HL-60 (cell line): ENCODE measurements around the gene TMEM128.
"Not testable (repeated sequence)": the region's sequence is repeated elsewhere in the genome, so short reads cannot be mapped to it uniquely, and the experiment has no call there.

Source experiments
- DNase-seq, 2 experiments: peaks; one replicate each; pipeline ENCODE4 v3.0.0-alpha.2; 2010 to 2020; ENCODE audit warnings: low read depth in 1 of 2, low spot score in 1 of 2
- H3K27ac ChIP-seq: fragments of 250-450 bp; sonication (Bioruptor Pico); replicated peaks from 2 replicates; pipeline ENCODE4 v1.5.1; 2020; ENCODE audit warnings: mild to moderate bottlenecking, moderate library complexity
- H3K27me3 ChIP-seq: fragments of 250-450 bp; sonication (Bioruptor Pico); 2 replicates; pipeline ENCODE4 v1.5.1; 2021; ENCODE audit warnings: mild to moderate bottlenecking, moderate library complexity; ENCODE audit not compliant: insufficient read depth, poor library complexity, severe bottlenecking
- H3K4me3 ChIP-seq: replicated peaks from 2 replicates; pipeline ENCODE4 v1.5.1; 2011; ENCODE audit warnings: mild to moderate bottlenecking, control low read depth, low read length; ENCODE audit not compliant: insufficient read depth
- GABPA ChIP-seq: IDR thresholded peaks from 2 replicates; pipeline ENCODE4 v1.6.1; 2012; ENCODE audit warnings: low read depth
- POLR2AphosphoS5 ChIP-seq: IDR thresholded peaks from 2 replicates; pipeline ENCODE4 v1.6.1; 2012; ENCODE audit warnings: low read depth
- SPI1 ChIP-seq: IDR thresholded peaks from 2 replicates; pipeline ENCODE4 v1.6.1; 2012; ENCODE audit warnings: low read depth, mild to moderate bottlenecking, borderline replicate concordance
- TF ChIP-seq, protein P1 (sequence below): IDR thresholded peaks from one replicate; pipeline ENCODE4 v1.5.1; 2011; ENCODE audit warnings: low read length, control low read depth, inconsistent platforms; ENCODE audit not compliant: insufficient read depth
- TF ChIP-seq, protein P2 (sequence below): IDR thresholded peaks from 2 replicates; pipeline ENCODE4 v1.6.1; 2012; ENCODE audit warnings: low read depth; ENCODE audit not compliant: insufficient replicate concordance

The TMEM128 gene

DNA sequence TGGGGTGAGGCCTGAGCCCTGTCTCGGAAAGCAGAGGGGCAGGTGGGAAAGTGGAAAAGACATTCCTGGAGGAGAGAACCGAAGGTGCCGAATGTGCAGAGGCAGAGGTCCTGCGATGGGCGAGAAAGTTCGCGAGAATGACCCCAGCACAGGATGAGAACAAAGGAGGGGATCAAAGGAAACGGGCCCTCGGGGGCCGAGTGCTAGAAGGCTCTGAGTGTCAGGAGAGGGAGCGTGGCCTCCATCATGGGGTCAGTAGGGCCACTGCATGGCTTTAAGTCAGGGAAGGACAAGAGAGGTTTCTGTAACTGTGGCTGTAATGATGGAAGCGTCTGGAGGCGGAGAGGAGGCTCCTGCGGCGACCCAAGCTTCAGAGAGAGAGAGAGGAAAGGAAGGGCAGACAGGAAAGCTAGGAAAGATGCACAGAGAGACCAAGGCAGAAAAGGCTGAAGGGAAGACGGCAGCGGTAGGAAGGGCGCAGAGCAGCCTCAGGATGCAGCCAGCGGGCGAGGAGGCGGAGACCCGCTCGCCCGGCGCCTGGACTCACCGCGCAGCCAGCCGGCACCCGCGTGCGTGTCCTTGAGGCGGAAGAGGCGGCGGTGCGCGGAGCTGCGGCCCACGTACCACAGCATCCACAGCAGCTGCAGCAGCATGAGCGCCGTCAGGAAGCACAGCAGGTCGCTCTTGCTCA lies 22.0 kb downstream of the TMEM128 start:
- DNase-seq, result no peak
- Histone ChIP-seq H3K4me3 (no peak overlapping the region), H3K27me3 (peaks cover 7% of the 10 kb centered on the region), H3K27ac (no peak overlapping the region)
- TF ChIP-seq, protein P1, sequence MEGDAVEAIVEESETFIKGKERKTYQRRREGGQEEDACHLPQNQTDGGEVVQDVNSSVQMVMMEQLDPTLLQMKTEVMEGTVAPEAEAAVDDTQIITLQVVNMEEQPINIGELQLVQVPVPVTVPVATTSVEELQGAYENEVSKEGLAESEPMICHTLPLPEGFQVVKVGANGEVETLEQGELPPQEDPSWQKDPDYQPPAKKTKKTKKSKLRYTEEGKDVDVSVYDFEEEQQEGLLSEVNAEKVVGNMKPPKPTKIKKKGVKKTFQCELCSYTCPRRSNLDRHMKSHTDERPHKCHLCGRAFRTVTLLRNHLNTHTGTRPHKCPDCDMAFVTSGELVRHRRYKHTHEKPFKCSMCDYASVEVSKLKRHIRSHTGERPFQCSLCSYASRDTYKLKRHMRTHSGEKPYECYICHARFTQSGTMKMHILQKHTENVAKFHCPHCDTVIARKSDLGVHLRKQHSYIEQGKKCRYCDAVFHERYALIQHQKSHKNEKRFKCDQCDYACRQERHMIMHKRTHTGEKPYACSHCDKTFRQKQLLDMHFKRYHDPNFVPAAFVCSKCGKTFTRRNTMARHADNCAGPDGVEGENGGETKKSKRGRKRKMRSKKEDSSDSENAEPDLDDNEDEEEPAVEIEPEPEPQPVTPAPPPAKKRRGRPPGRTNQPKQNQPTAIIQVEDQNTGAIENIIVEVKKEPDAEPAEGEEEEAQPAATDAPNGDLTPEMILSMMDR, result no peak
- TF ChIP-seq SPI1 (no peak), POLR2AphosphoS5 (no peak), GABPA (no peak)
- TF ChIP-seq, protein P2, sequence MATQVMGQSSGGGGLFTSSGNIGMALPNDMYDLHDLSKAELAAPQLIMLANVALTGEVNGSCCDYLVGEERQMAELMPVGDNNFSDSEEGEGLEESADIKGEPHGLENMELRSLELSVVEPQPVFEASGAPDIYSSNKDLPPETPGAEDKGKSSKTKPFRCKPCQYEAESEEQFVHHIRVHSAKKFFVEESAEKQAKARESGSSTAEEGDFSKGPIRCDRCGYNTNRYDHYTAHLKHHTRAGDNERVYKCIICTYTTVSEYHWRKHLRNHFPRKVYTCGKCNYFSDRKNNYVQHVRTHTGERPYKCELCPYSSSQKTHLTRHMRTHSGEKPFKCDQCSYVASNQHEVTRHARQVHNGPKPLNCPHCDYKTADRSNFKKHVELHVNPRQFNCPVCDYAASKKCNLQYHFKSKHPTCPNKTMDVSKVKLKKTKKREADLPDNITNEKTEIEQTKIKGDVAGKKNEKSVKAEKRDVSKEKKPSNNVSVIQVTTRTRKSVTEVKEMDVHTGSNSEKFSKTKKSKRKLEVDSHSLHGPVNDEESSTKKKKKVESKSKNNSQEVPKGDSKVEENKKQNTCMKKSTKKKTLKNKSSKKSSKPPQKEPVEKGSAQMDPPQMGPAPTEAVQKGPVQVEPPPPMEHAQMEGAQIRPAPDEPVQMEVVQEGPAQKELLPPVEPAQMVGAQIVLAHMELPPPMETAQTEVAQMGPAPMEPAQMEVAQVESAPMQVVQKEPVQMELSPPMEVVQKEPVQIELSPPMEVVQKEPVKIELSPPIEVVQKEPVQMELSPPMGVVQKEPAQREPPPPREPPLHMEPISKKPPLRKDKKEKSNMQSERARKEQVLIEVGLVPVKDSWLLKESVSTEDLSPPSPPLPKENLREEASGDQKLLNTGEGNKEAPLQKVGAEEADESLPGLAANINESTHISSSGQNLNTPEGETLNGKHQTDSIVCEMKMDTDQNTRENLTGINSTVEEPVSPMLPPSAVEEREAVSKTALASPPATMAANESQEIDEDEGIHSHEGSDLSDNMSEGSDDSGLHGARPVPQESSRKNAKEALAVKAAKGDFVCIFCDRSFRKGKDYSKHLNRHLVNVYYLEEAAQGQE, result no peak

DNA sequence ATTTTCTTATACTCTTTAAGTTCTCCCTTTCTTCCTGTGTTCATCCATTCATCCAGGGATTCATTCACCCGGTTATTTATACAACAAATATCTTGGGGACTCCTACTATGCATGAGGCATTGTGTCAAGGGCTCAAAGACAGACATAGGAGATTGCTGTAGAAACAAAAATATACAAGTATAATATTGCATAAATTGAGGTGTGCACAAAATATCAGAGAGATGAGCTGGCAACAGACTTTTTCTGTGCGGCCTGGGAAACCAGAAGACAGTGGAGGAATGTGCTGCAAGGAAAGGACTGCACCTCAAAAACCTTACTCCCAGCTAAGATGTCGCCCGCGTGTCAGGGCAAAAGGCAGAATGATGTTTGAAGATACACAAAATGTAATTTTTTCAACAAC lies 30.9 kb downstream of the TMEM128 start:
- TF ChIP-seq POLR2AphosphoS5, result no peak
- TF ChIP-seq, protein P2, result no peak
- TF ChIP-seq, protein P1, result no peak
- no peak for TF ChIP-seq GABPA
- TF ChIP-seq SPI1, result no peak
- Histone ChIP-seq H3K4me3 (no peak overlapping the region), H3K27ac (no peak overlapping the region), H3K27me3 (peaks cover 3% of the 10 kb centered on the region)
- DNase-seq, result no peak

DNA sequence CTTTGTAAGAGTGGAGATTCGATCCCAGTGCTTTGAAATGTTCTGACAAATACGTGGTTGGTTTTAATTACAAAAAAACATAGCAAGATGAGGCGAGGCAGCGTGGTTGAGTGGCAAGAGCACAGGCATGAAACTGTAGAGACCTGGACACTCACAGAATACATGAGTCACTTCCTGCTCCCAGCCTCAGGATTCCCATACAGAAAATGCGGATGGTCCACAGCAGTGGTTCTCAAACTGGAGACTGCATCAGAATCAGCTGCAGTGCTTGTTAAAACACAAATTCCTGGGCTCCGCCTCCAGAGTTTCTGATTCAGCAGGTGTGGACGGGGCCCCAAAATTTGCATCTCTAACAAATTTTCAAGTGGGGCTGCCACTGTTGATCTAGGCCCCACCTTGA lies 31.4 kb downstream of the TMEM128 start:
- DNase-seq, result no peak
- TF ChIP-seq, protein P1, result no peak
- Histone ChIP-seq H3K27me3 (peaks cover 3% of the 10 kb centered on the region), H3K4me3 (no peak overlapping the region), H3K27ac (no peak overlapping the region)

DNA sequence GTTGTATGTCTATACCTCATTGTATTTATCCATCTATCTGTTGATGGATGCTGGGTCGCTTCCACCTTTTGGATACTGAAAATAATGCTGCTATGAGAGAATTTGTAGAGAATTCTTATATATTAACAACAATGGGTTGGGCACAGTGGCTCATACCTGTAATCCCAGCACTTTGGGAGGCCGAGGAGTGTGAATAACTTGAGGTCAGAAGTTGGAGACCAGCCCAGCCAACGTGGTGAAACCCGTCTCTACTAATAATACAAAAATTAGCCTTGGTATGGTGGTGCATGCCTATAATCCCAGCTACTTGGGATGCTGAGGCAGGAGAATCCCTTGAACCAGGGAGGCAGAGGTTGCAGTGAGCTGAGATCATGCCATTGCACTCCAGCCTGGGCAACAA lies 34.3 kb downstream of the TMEM128 start:
- H3K27ac ChIP-seq, H3K4me3 ChIP-seq, DNase-seq, H3K27me3 ChIP-seq: not testable (repeated sequence)
